Immature natural killer cell (primary cell): ENCODE results near the gene CFP. TPM values are rescaled to one million over a fixed set of nuclear protein-coding genes. Genes with fewer than 3 reads are reported as not detected.
"Not testable (repeated sequence)": the region's sequence is repeated elsewhere in the genome, so short reads cannot be mapped to it uniquely, and the experiment has no call there.

Experiments used
- DNase-seq, 3 donors: peaks; one replicate each; pipeline ENCODE4 v3.0.0; 2022; ENCODE audit warnings: mixed read lengths in 1 of 3
- H3K27ac Mint-ChIP-seq, 6 donors: one replicate each; pipeline ENCODE4 v1.8.0; 2020; ENCODE audit warnings: mixed read lengths in 6 of 6, mild to moderate bottlenecking in 5 of 6, inconsistent platforms in 4 of 6, moderate library complexity in 3 of 6
- H3K27me3 Mint-ChIP-seq, 3 donors: one replicate each; pipeline ENCODE4 v1.8.0; 2020 to 2021; ENCODE audit warnings: low read depth in 3 of 3, mild to moderate bottlenecking in 3 of 3, mixed read lengths in 3 of 3, moderate library complexity in 3 of 3, inconsistent platforms in 1 of 3
- H3K36me3 Mint-ChIP-seq, 3 donors: one replicate each; pipeline ENCODE4 v1.8.0; 2020; ENCODE audit warnings: mixed read lengths in 3 of 3, inconsistent platforms in 2 of 3, mild to moderate bottlenecking in 2 of 3
- H3K4me1 Mint-ChIP-seq, 2 donors: one replicate each; pipeline ENCODE4 v1.8.0; 2020; ENCODE audit warnings: inconsistent platforms in 2 of 2, mild to moderate bottlenecking in 2 of 2, mixed read lengths in 2 of 2, moderate library complexity in 1 of 2
- H3K4me3 Mint-ChIP-seq, 5 donors: one replicate each; pipeline ENCODE4 v1.8.0; 2020; ENCODE audit warnings: mild to moderate bottlenecking in 5 of 5, mixed read lengths in 5 of 5, inconsistent platforms in 3 of 5, moderate library complexity in 3 of 5
- H3K9me3 Mint-ChIP-seq, 6 donors: one replicate each; pipeline ENCODE4 v1.8.0; 2020; ENCODE audit warnings: mild to moderate bottlenecking in 6 of 6, mixed read lengths in 6 of 6, inconsistent platforms in 4 of 6, moderate library complexity in 3 of 6
- polyA plus RNA-seq, 3 donors: library from polyadenylated mRNA; unstranded; fragments of 300-500 nt; fragmentation: Illumina TruSeq; gene quantifications; one replicate each; pipeline ENCODE4 v1.2.3, GENCODE V29; 2021

Gene CFP
- polyA plus RNA-seq, 3 donors from 2014 or later, result 1.3 to 22.0 (median 13.3) TPM

GRCh38 chrX:47610511-47610910, 19.2 kb downstream of the CFP start:
- Mint-ChIP-seq H3K27ac (no peak overlapping the region), H3K27me3 (peaks cover 2 to 7% (median 7%) of the 10 kb centered on the region in 3 donors), H3K9me3 (peaks cover 0 to under 1% (median 0%) of the 10 kb centered on the region in 6 donors), H3K36me3 (no peaks in the 10 kb centered on the region), H3K4me3 (no peak overlapping the region), H3K4me1 (no peaks in the 10 kb centered on the region)
- DNase-seq, result no peak

GRCh38 chrX:47608130-47608810, 21.5 kb downstream of the CFP start:
- no peak overlapping the region for H3K4me3 Mint-ChIP-seq
- H3K4me1 Mint-ChIP-seq, result no peaks in the 10 kb centered on the region
- H3K9me3 Mint-ChIP-seq, result peaks cover 0 to 2% (median 0%) of the 10 kb centered on the region in 6 donors
- no peak for DNase-seq
- H3K36me3 Mint-ChIP-seq, result no peaks in the 10 kb centered on the region
- peaks cover 2 to 9% (median 7%) of the 10 kb centered on the region in 3 donors for H3K27me3 Mint-ChIP-seq
- H3K27ac Mint-ChIP-seq, result no peak overlapping the region

- Mint-ChIP-seq H3K4me1 (no peaks in the 10 kb centered on the region), H3K27ac (no peak overlapping the region), H3K36me3 (no peaks in the 10 kb centered on the region), H3K27me3 (peaks cover 2 to 9% (median 5%) of the 10 kb centered on the region in 3 donors), H3K4me3 (no peak overlapping the region), H3K9me3 (peaks cover 0 to 2% (median 0%) of the 10 kb centered on the region in 6 donors)
- no peak for DNase-seq
Observed at GRCh38 chrX:47607091-47607490, 22.6 kb downstream of the CFP start.

GRCh38 chrX:47605024-47605423, 24.7 kb downstream of the CFP start:
- peaks cover 0 to 5% (median 2%) of the 10 kb centered on the region in 6 donors for H3K9me3 Mint-ChIP-seq
- H3K4me1 Mint-ChIP-seq, result no peaks in the 10 kb centered on the region
- H3K27ac Mint-ChIP-seq, result no peak overlapping the region
- H3K4me3 Mint-ChIP-seq, result no peak overlapping the region
- no peak for DNase-seq
- peaks cover 2 to 14% (median 5%) of the 10 kb centered on the region in 3 donors for H3K27me3 Mint-ChIP-seq
- H3K36me3 Mint-ChIP-seq, result peaks cover 0 to under 1% (median 0%) of the 10 kb centered on the region in 3 donors

- peaks cover 2 to 11% (median 7%) of the 10 kb centered on the region in 6 donors for H3K9me3 Mint-ChIP-seq
- H3K27me3 Mint-ChIP-seq, result peaks cover 2 to 14% (median 5%) of the 10 kb centered on the region in 3 donors
- not testable (repeated sequence) for H3K27ac Mint-ChIP-seq, H3K36me3 Mint-ChIP-seq, H3K4me3 Mint-ChIP-seq, H3K4me1 Mint-ChIP-seq, DNase-seq
Observed at GRCh38 chrX:47603125-47603524, 26.6 kb downstream of the CFP start.

GRCh38 chrX:47597222-47597621, 32.5 kb downstream of the CFP start:
- Mint-ChIP-seq H3K27ac (no peak overlapping the region), H3K36me3 (peaks cover 0 to 14% (median 0%) of the 10 kb centered on the region in 3 donors)

GRCh38 chrX:47596256-47596655, 33.5 kb downstream of the CFP start:
- Mint-ChIP-seq H3K4me1 (peaks cover 9 to 10% of the 10 kb centered on the region in 2 donors), H3K4me3 (no peak overlapping the region), H3K36me3 (peaks cover 0 to 14% (median 0%) of the 10 kb centered on the region in 3 donors), H3K27me3 (peaks cover 0 to 7% (median 3%) of the 10 kb centered on the region in 3 donors), H3K9me3 (peaks cover 0 to 28% (median 17%) of the 10 kb centered on the region in 6 donors), H3K27ac (no peak overlapping the region)
- no peak for DNase-seq

More at GRCh38 chrX:47597222-47597621, 32.5 kb downstream of the CFP start:
- Mint-ChIP-seq H3K27me3 (peaks cover 0 to 9% (median 3%) of the 10 kb centered on the region in 3 donors), H3K4me1 (peaks cover 9 to 10% of the 10 kb centered on the region in 2 donors), H3K4me3 (no peak overlapping the region), H3K9me3 (peaks cover 0 to 28% (median 17%) of the 10 kb centered on the region in 6 donors)
- no peak for DNase-seq

GRCh38 chrX:47595716-47596251, 33.9 kb downstream of the CFP start:
- Mint-ChIP-seq H3K4me1 (peaks cover 9 to 10% of the 10 kb centered on the region in 2 donors), H3K4me3 (no peak overlapping the region), H3K27ac (no peak overlapping the region), H3K27me3 (peaks cover 0 to 5% (median 3%) of the 10 kb centered on the region in 3 donors), H3K9me3 (peaks cover 0 to 28% (median 17%) of the 10 kb centered on the region in 6 donors), H3K36me3 (peaks cover 0 to 14% (median 0%) of the 10 kb centered on the region in 3 donors)
- no peak for DNase-seq

GRCh38 chrX:47593522-47593921, 36.2 kb downstream of the CFP start:
- H3K27me3 Mint-ChIP-seq, result peaks cover 2 to 4% (median 3%) of the 10 kb centered on the region in 3 donors
- no peak overlapping the region for H3K4me3 Mint-ChIP-seq
- peaks cover 9 to 10% of the 10 kb centered on the region in 2 donors for H3K4me1 Mint-ChIP-seq
- peaks cover 0 to 8% (median 0%) of the 10 kb centered on the region in 3 donors for H3K36me3 Mint-ChIP-seq
- no peak overlapping the region for H3K27ac Mint-ChIP-seq
- peaks cover 0 to 19% (median 9%) of the 10 kb centered on the region in 6 donors for H3K9me3 Mint-ChIP-seq
- no peak for DNase-seq

GRCh38 chrX:47590984-47591383, 38.7 kb downstream of the CFP start:
- peaks cover 4 to 6% of the 10 kb centered on the region in 2 donors for H3K4me1 Mint-ChIP-seq
- H3K27me3 Mint-ChIP-seq, result peaks cover 0 to 4% (median 3%) of the 10 kb centered on the region in 3 donors
- H3K9me3 Mint-ChIP-seq, result no peaks in the 10 kb centered on the region
- H3K27ac Mint-ChIP-seq, result no peak overlapping the region
- DNase-seq, result no peak
- no peak overlapping the region for H3K4me3 Mint-ChIP-seq
- H3K36me3 Mint-ChIP-seq, result peaks cover 0 to under 1% (median 0%) of the 10 kb centered on the region in 3 donors

GRCh38 chrX:47587906-47588735, 41.6 kb downstream of the CFP start:
- peaks cover 0 to 4% (median 3%) of the 10 kb centered on the region in 3 donors for H3K36me3 Mint-ChIP-seq
- no peak for DNase-seq
- peaks cover 0 to 5% (median 0%) of the 10 kb centered on the region in 3 donors for H3K27me3 Mint-ChIP-seq
- no peak overlapping the region for H3K27ac Mint-ChIP-seq
- no peaks in the 10 kb centered on the region for H3K9me3 Mint-ChIP-seq
- H3K4me3 Mint-ChIP-seq, result no peak overlapping the region
- peaks cover 7 to 10% of the 10 kb centered on the region in 2 donors for H3K4me1 Mint-ChIP-seq

GRCh38 chrX:47587091-47587891, 42.4 kb downstream of the CFP start:
- no peaks in the 10 kb centered on the region for H3K9me3 Mint-ChIP-seq
- peaks cover 0 to 5% (median 0%) of the 10 kb centered on the region in 3 donors for H3K27me3 Mint-ChIP-seq
- H3K36me3 Mint-ChIP-seq, result peaks cover 0 to 4% (median 3%) of the 10 kb centered on the region in 3 donors
- H3K27ac Mint-ChIP-seq, result no peak overlapping the region
- peaks cover 11 to 18% of the 10 kb centered on the region in 2 donors for H3K4me1 Mint-ChIP-seq
- DNase-seq, result no peak
- no peak overlapping the region for H3K4me3 Mint-ChIP-seq
